Nucleus accumbens (tissue), 56 donors: Measurements from ENCODE around the gene BSG.

ENCODE experiments used
- DNase-seq, 56 donors: peaks; one replicate each; lab custom pipeline; 2025; lab: John Stamatoyannopoulos, UW

Gene BSG

DNA sequence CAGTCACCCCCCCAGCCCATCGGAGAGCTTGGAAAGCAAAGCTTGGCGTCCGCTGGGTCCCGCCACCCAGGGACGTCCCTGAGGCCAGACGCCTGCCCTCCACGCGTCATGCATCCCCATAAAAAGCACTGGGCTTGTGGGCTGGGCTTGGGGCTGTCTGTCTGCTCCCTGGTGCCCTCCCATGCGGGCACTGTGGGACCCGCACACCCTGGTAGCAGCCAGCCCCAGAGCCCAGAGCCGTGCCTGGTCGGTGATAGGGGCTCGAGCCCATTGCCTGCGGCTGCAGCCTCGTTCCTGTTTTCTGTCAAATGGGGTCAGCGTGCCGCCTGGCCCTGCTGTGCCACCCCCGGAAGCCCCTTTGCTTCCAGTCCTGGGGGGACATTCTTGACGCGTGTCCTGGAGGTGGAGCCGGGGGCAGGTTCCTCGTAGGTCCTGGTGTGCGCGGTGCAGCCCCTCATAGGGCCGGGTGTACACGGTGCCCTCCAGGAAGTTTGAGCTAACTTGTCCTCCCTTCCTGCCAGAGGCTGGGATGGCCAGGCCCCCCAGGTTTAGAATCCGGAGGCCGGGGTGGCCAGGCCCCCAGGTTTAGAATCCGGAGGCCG is 32.9 kb upstream of the BSG start:
- no peak for DNase-seq

DNA sequence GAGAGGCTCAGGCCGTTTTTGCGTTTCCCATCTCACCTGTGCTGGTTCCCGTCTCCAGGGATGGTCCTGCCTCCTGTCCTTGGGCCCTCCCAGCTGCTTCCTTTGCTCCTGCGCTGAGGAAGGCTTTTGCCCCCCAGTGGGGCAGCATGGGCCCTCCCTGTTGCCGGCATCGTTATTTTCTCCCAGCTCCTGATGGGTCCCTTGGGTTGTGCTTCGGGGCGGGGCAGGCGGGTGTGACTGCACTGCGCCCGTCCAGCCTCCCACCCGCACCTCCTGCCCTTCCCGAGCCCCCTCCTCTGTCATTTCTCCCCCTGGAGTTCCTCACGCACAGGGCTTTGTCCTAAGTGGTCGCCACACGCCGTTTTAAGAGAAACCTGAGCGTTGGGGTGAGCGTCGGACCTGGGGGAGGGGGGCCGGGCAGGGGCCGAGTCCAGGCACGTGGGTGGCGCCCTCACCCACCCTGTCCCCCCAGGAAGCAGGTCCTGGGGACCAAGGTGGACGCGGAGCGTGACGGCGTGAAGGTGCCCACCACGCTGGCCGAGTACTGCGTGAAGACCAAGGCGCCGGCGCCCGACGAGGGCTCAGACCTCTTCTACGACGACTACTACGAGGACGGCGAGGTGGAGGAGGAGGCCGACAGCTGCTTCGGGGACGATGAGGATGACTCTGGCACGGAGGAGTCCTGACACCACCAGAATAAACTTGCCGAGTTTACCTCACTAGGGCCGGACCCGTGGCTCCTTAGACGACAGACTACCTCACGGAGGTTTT is 31.3 kb upstream of the BSG start:
- DNase-seq: no peak

GRCh38 chr19:541699-542098 is 30.7 kb upstream of the BSG start:
- DNase-seq: no peak

GRCh38 chr19:542173-542866 is 30.1 kb upstream of the BSG start:
- DNase-seq: no peak

DNA sequence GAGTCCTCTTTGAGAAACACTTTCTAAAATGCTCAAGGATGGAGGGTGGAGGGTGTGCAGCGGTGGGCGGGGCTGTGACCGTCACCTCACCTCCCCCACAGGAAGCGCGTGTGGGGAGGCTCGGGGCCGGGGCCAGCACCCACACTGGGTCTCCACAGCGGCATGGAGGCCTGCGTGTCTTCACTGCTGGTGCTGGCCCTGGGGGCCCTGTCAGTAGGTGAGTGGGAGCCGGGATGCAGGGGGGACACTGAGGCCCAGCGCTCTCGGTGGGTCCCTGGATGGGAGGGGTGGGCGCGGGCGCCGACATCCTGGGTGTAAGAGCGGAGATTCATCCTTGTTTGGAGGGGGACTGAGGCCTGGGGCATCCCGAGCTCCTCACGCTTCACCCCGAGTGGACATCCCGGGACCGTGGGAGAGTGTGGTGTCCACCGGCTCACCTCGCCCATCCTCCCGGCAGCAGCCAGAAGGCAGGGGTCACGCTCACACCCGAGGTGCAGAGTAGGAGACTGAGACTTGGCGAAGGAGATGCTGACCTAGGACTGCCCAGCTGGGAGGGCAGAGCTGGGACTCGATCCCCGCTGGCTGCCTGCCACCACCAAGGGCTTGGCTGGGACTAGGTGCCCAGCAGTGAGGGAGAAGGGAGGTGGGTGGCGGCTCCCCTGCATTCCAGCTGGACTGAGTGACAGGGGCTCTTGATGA is 28.3 kb upstream of the BSG start, which contains the start of gene GZMM:
GZMM (plus strand) TSS at position 144 of the 699 bp plus-strand sequence; CDS start at position 163, 19 bp downstream.
- peak in 1 of 56 donors; percentile 5 for DNase-seq

DNA sequence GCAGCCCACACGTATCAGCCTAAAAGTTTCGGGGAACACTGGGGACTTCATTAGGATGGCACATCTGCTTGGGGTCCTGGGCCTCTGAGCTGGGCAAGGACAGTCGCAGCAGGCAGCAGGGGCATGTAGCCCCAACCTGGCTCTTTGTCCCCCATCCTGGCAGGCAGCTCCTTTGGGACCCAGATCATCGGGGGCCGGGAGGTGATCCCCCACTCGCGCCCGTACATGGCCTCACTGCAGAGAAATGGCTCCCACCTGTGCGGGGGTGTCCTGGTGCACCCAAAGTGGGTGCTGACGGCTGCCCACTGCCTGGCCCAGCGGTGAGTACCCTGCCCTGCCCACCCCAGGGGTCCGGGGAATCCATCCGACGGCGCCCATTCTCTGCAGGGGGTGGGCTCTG is 25.3 kb upstream of the BSG start:
- no peak for DNase-seq

GRCh38 chr19:547836-548720 is 24.3 kb upstream of the BSG start:
- no peak for DNase-seq

GRCh38 chr19:548886-549830 is 23.2 kb upstream of the BSG start:
- DNase-seq: no peak

DNA sequence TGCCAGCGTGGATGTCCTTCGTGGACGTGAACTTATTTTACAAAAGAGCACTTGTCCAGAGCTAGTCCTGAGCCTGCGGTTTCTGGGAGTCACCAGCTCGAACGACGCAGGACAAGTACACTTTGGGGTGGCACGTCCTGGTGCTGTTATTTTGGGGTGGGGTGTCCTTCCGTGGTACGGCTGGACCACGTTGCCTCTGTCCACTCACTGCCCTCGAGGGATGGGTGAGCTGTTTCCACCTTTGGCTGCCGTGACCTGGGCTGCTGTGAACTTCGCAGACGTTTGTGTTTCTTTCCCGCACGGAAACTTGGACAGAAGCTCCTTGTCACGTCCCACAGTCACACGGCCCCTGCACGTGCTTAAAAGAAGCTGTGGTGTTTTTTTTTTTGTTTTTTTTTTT is 17.6 kb upstream of the BSG start:
- DNase-seq: no peak

DNA sequence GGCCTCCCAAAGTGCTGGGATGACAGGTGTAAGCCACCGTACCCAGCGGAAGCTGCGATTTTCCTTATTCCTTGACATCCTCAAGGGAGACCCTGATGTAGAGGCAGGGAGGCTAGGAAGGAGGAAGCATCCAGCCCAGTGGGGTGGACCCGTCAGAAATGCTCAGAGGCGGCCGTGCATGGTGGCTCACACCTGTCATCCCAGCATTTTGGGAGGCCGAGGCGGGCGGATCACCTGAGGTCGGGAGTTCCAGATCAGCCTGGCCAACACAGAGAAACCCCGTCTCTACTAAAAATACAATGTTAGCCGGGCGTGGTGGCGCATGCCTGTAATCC is 17.0 kb upstream of the BSG start:
- no peak for DNase-seq

DNA sequence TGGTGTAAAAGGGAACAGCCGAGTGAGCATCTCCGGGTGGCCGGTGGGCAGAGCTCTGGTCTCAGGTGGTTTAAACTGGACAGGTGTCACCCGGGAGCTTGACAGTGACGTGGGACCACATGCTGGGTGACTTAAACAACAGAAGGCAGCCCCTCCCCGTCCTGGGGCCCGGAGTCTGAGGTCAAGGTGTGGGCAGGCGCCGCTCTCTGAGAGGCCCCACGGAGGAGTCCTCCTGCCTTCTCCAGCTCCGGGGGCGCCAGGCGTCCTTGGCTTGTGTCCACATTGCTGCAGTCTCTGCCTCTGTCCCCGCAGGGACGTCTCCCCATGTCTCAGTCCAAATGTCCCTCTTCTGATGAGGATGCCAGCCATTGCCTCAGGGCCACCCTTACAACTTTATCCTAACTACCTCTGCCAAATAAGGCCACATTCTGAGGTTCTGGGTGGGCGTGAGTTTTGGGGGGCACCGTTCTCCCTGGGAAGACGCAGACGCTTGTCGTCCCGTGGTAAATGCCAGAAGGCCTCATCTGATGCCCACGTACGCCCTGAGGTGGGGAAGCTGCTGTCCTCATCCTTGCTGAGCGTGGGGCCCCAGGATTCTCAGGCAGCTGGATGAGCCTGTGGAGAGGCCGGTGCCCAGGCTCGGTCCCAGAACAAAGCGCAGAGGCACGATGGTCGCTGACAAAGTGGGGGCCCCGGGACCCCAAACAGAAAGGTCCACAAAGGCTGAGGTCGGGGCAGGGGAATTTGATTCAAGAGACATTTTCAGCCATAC is 15.6 kb upstream of the BSG start:
- DNase-seq: no peak

DNA sequence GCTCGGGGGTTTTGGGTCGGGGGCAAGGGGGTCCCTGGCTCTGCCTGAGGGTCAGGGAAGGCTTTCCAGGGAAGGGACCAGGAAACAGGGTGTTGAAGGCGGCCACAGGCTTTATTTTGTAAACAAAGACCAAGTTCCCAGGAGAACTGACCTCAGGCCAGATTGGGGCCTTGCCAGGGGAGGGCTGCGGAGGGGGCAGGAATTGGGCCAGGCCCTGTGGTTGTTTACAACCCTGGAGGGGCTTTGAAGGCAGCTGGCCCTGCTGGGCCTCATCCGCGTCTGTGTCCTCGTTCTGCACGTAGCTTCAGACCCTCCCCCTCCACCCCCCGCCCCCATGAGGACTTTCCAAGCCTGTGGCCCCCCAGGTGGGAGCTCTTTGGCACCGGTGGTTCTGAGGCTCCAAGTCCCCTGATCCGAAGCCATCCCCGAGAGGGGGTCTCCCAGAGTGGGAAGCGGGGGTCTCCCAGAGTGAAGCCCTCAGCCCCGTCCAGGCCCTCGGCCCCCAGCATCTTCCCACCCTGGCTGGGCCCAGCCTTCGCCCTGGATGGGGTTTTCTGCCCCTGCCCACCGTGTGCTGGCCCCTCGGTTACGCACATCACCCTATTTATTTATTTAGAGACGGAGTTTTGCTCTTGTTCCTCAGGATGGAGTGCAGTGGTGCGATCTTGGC is 13.5 kb upstream of the BSG start:
- DNase-seq: peak in 16 of 56 donors; percentile 10 to 64 (median 29)

DNA sequence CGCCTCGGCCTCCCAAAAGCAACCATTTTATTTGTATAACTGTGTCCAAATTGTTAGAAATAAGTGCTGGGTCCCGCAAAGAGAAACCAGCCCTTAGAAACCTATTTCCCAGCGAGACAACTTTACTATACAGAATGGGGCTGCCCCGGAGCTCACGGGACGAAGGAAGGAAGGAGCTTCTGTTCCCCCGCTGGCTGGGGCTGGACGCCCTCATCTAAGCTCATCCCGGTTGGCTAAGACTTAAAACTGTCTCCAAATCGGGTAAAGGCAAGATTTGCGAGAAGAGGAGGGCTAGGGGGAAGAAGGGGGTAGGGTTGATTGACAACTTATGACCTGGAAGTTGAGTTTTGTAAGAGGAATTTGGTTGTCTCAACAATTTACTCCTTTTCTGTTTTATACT is 12.3 kb upstream of the BSG start:
- no peak for DNase-seq

DNA sequence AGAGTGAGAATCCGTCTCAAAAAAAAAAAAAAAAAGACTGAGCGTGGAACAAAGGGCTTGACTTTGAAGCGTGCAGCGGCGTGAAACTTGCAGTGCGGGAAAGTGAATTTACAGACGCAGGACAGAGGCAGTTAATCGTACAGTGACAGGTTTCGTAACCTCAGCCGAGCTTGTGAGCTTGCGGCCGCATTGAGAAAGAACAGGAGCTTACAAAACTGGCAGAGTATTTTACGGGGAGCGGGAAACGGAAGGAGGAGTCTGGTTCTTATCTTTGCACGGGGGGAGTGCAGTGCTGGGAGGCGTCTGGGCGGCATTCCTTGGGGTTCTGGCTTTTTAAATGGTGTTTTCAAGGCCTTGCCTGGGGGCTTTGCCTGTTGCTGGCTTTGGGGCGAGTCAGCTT is 6.0 kb upstream of the BSG start:
- DNase-seq: no peak

- DNase-seq: no peak
Observed at GRCh38 chr19:566844-567243, 5.6 kb upstream of the BSG start.

- DNase-seq: no peak
Observed at GRCh38 chr19:567296-567900, 5.0 kb upstream of the BSG start.

GRCh38 chr19:570251-570686 is 2.1 kb upstream of the BSG start:
- no peak for DNase-seq
